ENCODE measurements around the gene LRRC71.

LRRC71 gene

GRCh38 chr1:156929596-156930238 is 9.3 kb downstream of the LRRC71 start:
- no peak overlapping the region for H3K27ac ChIP-seq (ENCODE audit: low read depth, low read length)
- H3K4me3 ChIP-seq (ENCODE audit: low read depth, low read length) = no peak overlapping the region
- H3K9ac ChIP-seq (ENCODE audit: low read length) = no peak overlapping the region
- peaks cover 64% of the 10 kb centered on the region for H3K27me3 ChIP-seq (ENCODE audit: control insufficient read depth, insufficient read depth, low read length)
- H3K4me1 ChIP-seq (ENCODE audit: control insufficient read depth, insufficient read depth, low read length) = peaks cover 11% of the 10 kb centered on the region; the same call in 1 of the 2 replicates
- peaks cover 16% of the 10 kb centered on the region; the same call in 1 of the 2 replicates for H3K36me3 ChIP-seq (ENCODE audit: control insufficient read depth, insufficient read depth, low read length)
- no peaks in the 10 kb centered on the region for H3K9me3 ChIP-seq (ENCODE audit: control insufficient read depth, insufficient read depth, low read depth, low read length)

GRCh38 chr1:156930483-156930882 is 10.1 kb downstream of the LRRC71 start:
- Histone ChIP-seq H3K27ac (ENCODE audit: low read depth, low read length) (no peak overlapping the region), H3K9me3 (ENCODE audit: control insufficient read depth, insufficient read depth, low read depth, low read length) (no peaks in the 10 kb centered on the region), H3K4me3 (ENCODE audit: low read depth, low read length) (no peak overlapping the region), H3K27me3 (ENCODE audit: control insufficient read depth, insufficient read depth, low read length) (peaks cover 56% of the 10 kb centered on the region), H3K9ac (ENCODE audit: low read length) (no peak overlapping the region), H3K4me1 (ENCODE audit: control insufficient read depth, insufficient read depth, low read length) (peaks cover 8% of the 10 kb centered on the region; the same call in 1 of the 2 replicates), H3K36me3 (ENCODE audit: control insufficient read depth, insufficient read depth, low read length) (peaks cover 22% of the 10 kb centered on the region)

- Histone ChIP-seq H3K27ac (ENCODE audit: low read depth, low read length) (no peak overlapping the region), H3K9ac (ENCODE audit: low read length) (no peak overlapping the region), H3K27me3 (ENCODE audit: control insufficient read depth, insufficient read depth, low read length) (peaks cover 47% of the 10 kb centered on the region), H3K36me3 (ENCODE audit: control insufficient read depth, insufficient read depth, low read length) (peaks cover 30% of the 10 kb centered on the region), H3K9me3 (ENCODE audit: control insufficient read depth, insufficient read depth, low read depth, low read length) (no peaks in the 10 kb centered on the region), H3K4me3 (ENCODE audit: low read depth, low read length) (no peak overlapping the region), H3K4me1 (ENCODE audit: control insufficient read depth, insufficient read depth, low read length) (peaks cover 12% of the 10 kb centered on the region; the same call in 1 of the 2 replicates)
These were observed 10.9 kb downstream of the LRRC71 start for GRCh38 chr1:156931211-156931952.

- Histone ChIP-seq H3K36me3 (ENCODE audit: control insufficient read depth, insufficient read depth, low read length) (peaks cover 37% of the 10 kb centered on the region), H3K27me3 (ENCODE audit: control insufficient read depth, insufficient read depth, low read length) (peaks cover 40% of the 10 kb centered on the region), H3K9ac (ENCODE audit: low read length) (no peak overlapping the region), H3K4me3 (ENCODE audit: low read depth, low read length) (no peak overlapping the region), H3K27ac (ENCODE audit: low read depth, low read length) (no peak overlapping the region), H3K9me3 (ENCODE audit: control insufficient read depth, insufficient read depth, low read depth, low read length) (no peaks in the 10 kb centered on the region), H3K4me1 (ENCODE audit: control insufficient read depth, insufficient read depth, low read length) (peaks cover 12% of the 10 kb centered on the region; the same call in 1 of the 2 replicates)
These were observed 11.7 kb downstream of the LRRC71 start for GRCh38 chr1:156931974-156932710.

- no peak overlapping the region for H3K4me3 ChIP-seq (ENCODE audit: low read depth, low read length)
- H3K4me1 ChIP-seq (ENCODE audit: control insufficient read depth, insufficient read depth, low read length) = peaks cover 12% of the 10 kb centered on the region; the same call in 1 of the 2 replicates
- peaks cover 30% of the 10 kb centered on the region for H3K27me3 ChIP-seq (ENCODE audit: control insufficient read depth, insufficient read depth, low read length)
- no peak overlapping the region for H3K27ac ChIP-seq (ENCODE audit: low read depth, low read length)
- peaks cover 47% of the 10 kb centered on the region for H3K36me3 ChIP-seq (ENCODE audit: control insufficient read depth, insufficient read depth, low read length)
- H3K9me3 ChIP-seq (ENCODE audit: control insufficient read depth, insufficient read depth, low read depth, low read length) = no peaks in the 10 kb centered on the region
- no peak overlapping the region for H3K9ac ChIP-seq (ENCODE audit: low read length)
These were observed 12.7 kb downstream of the LRRC71 start for GRCh38 chr1:156933136-156933535.

GRCh38 chr1:156935505-156936128 is 15.2 kb downstream of the LRRC71 start:
- H3K4me1 ChIP-seq (ENCODE audit: control insufficient read depth, insufficient read depth, low read length) = peaks cover 12% of the 10 kb centered on the region; the same call in 1 of the 2 replicates
- H3K36me3 ChIP-seq (ENCODE audit: control insufficient read depth, insufficient read depth, low read length) = peaks cover 71% of the 10 kb centered on the region
- no peak overlapping the region for H3K9ac ChIP-seq (ENCODE audit: low read length)
- no peaks in the 10 kb centered on the region for H3K9me3 ChIP-seq (ENCODE audit: control insufficient read depth, insufficient read depth, low read depth, low read length)
- H3K27ac ChIP-seq (ENCODE audit: low read depth, low read length) = no peak overlapping the region
- no peak overlapping the region for H3K4me3 ChIP-seq (ENCODE audit: low read depth, low read length)
- peaks cover 9% of the 10 kb centered on the region for H3K27me3 ChIP-seq (ENCODE audit: control insufficient read depth, insufficient read depth, low read length)

- peaks cover 12% of the 10 kb centered on the region; the same call in 1 of the 2 replicates for H3K4me1 ChIP-seq (ENCODE audit: control insufficient read depth, insufficient read depth, low read length)
- H3K27ac ChIP-seq (ENCODE audit: low read depth, low read length) = no peak overlapping the region
- H3K4me3 ChIP-seq (ENCODE audit: low read depth, low read length) = no peak overlapping the region
- H3K36me3 ChIP-seq (ENCODE audit: control insufficient read depth, insufficient read depth, low read length) = peaks cover 77% of the 10 kb centered on the region
- H3K27me3 ChIP-seq (ENCODE audit: control insufficient read depth, insufficient read depth, low read length) = peaks cover 4% of the 10 kb centered on the region
- no peaks in the 10 kb centered on the region for H3K9me3 ChIP-seq (ENCODE audit: control insufficient read depth, insufficient read depth, low read depth, low read length)
- H3K9ac ChIP-seq (ENCODE audit: low read length) = no peak overlapping the region
These were observed 15.8 kb downstream of the LRRC71 start for GRCh38 chr1:156936191-156936590.

GRCh38 chr1:156936721-156937220 is 16.3 kb downstream of the LRRC71 start:
- Histone ChIP-seq H3K36me3 (ENCODE audit: control insufficient read depth, insufficient read depth, low read length) (peaks cover 83% of the 10 kb centered on the region), H3K4me3 (ENCODE audit: low read depth, low read length) (no peak overlapping the region), H3K4me1 (ENCODE audit: control insufficient read depth, insufficient read depth, low read length) (peaks cover 11% of the 10 kb centered on the region; the same call in 1 of the 2 replicates), H3K9ac (ENCODE audit: low read length) (no peak overlapping the region), H3K9me3 (ENCODE audit: control insufficient read depth, insufficient read depth, low read depth, low read length) (no peaks in the 10 kb centered on the region), H3K27ac (ENCODE audit: low read depth, low read length) (no peak overlapping the region), H3K27me3 (ENCODE audit: control insufficient read depth, insufficient read depth, low read length) (no peaks in the 10 kb centered on the region)

- no peak overlapping the region for H3K4me3 ChIP-seq (ENCODE audit: low read depth, low read length)
- no peak overlapping the region for H3K9ac ChIP-seq (ENCODE audit: low read length)
- no peak overlapping the region for H3K27ac ChIP-seq (ENCODE audit: low read depth, low read length)
- no peaks in the 10 kb centered on the region for H3K9me3 ChIP-seq (ENCODE audit: control insufficient read depth, insufficient read depth, low read depth, low read length)
- peaks cover 8% of the 10 kb centered on the region; the same call in 1 of the 2 replicates for H3K4me1 ChIP-seq (ENCODE audit: control insufficient read depth, insufficient read depth, low read length)
- peaks cover 94% of the 10 kb centered on the region for H3K36me3 ChIP-seq (ENCODE audit: control insufficient read depth, insufficient read depth, low read length)
- H3K27me3 ChIP-seq (ENCODE audit: control insufficient read depth, insufficient read depth, low read length) = no peaks in the 10 kb centered on the region
These were observed 17.5 kb downstream of the LRRC71 start for GRCh38 chr1:156937883-156938282.

GRCh38 chr1:156938813-156939212 is 18.4 kb downstream of the LRRC71 start:
- H3K4me3 ChIP-seq (ENCODE audit: low read depth, low read length) = no peak overlapping the region
- H3K9ac ChIP-seq (ENCODE audit: low read length) = no peak overlapping the region
- no peak overlapping the region for H3K27ac ChIP-seq (ENCODE audit: low read depth, low read length)
- peaks cover 93% of the 10 kb centered on the region for H3K36me3 ChIP-seq (ENCODE audit: control insufficient read depth, insufficient read depth, low read length)
- H3K4me1 ChIP-seq (ENCODE audit: control insufficient read depth, insufficient read depth, low read length) = peaks cover 5% of the 10 kb centered on the region; the same call in 1 of the 2 replicates
- no peaks in the 10 kb centered on the region for H3K9me3 ChIP-seq (ENCODE audit: control insufficient read depth, insufficient read depth, low read depth, low read length)
- H3K27me3 ChIP-seq (ENCODE audit: control insufficient read depth, insufficient read depth, low read length) = no peaks in the 10 kb centered on the region

All from HUES6 (cell line).